Pulmonary artery endothelial cell (primary cell): ENCODE measurements around the gene DOCK3. TPM values are rescaled to one million over a fixed set of nuclear protein-coding genes. Genes with fewer than 3 reads are reported as not detected.
"Not testable (repeated sequence)": the region's sequence is repeated elsewhere in the genome, so short reads cannot be mapped to it uniquely, and the experiment has no call there.

Source experiments
- DNase-seq: peaks from one replicate; pipeline ENCODE4 v3.0.0-alpha.2; 2011; ENCODE audit warnings: low read depth, low spot score
- total RNA-seq: library from RNA; depleted of rRNA; stranded (reverse); fragments of >200 nt; gene quantifications from 2 replicates; pipeline ENCODE4 v1.2.3, GENCODE V29; 2014

DOCK3 gene
- total RNA-seq, 1 donor from 2014 or later: under 0.01 TPM

GRCh38 chr3:50790894-50791293, 116.2 kb downstream of the DOCK3 start:
- not testable (repeated sequence) for DNase-seq

GRCh38 chr3:50792568-50792967, 117.8 kb downstream of the DOCK3 start:
- no peak for DNase-seq

GRCh38 chr3:50803805-50804204, 129.1 kb downstream of the DOCK3 start:
- DNase-seq: not testable (repeated sequence)

- DNase-seq: not testable (repeated sequence)
These were observed 129.6 kb downstream of the DOCK3 start for GRCh38 chr3:50804376-50804775.

- no peak for DNase-seq
These were observed 130.6 kb downstream of the DOCK3 start for GRCh38 chr3:50805321-50805720.

GRCh38 chr3:50806031-50806430, 131.3 kb downstream of the DOCK3 start:
- no peak for DNase-seq

GRCh38 chr3:50806806-50807205, 132.1 kb downstream of the DOCK3 start:
- DNase-seq: no peak

- DNase-seq: no peak
These were observed 132.5 kb downstream of the DOCK3 start for GRCh38 chr3:50807266-50807665.

- DNase-seq: no peak
These were observed 137.2 kb downstream of the DOCK3 start for GRCh38 chr3:50811893-50812292.

- no peak for DNase-seq
These were observed 141.1 kb downstream of the DOCK3 start for GRCh38 chr3:50815844-50816243.

- no peak for DNase-seq
These were observed 142.2 kb downstream of the DOCK3 start for GRCh38 chr3:50816894-50817293.

GRCh38 chr3:50817756-50818529, 143.2 kb downstream of the DOCK3 start:
- DNase-seq: no peak

- DNase-seq: no peak
These were observed 145.2 kb downstream of the DOCK3 start for GRCh38 chr3:50819882-50820281.

- no peak for DNase-seq
These were observed 151.1 kb downstream of the DOCK3 start for GRCh38 chr3:50825841-50826240.

- DNase-seq: no peak
These were observed 155.7 kb downstream of the DOCK3 start for GRCh38 chr3:50830451-50830850.

GRCh38 chr3:50831009-50831408, 156.3 kb downstream of the DOCK3 start:
- not testable (repeated sequence) for DNase-seq

GRCh38 chr3:50840983-50841489, 166.3 kb downstream of the DOCK3 start:
- no peak for DNase-seq

GRCh38 chr3:50848308-50848707, 173.6 kb downstream of the DOCK3 start:
- DNase-seq: no peak

- no peak for DNase-seq
These were observed 176.1 kb downstream of the DOCK3 start for GRCh38 chr3:50850639-50851511.

GRCh38 chr3:50853936-50854335, 179.2 kb downstream of the DOCK3 start:
- DNase-seq: no peak

- no peak for DNase-seq
These were observed 187.5 kb downstream of the DOCK3 start for GRCh38 chr3:50862221-50862620.
